Fibroblast of pulmonary artery (primary cell): ENCODE results near the gene BCL2L13.

Source experiments
- DNase-seq: peaks from one replicate; pipeline ENCODE4 v3.0.0-alpha.2; 2010; ENCODE audit warnings: low read depth
- H3K4me3 ChIP-seq: replicated peaks from 2 replicates; pipeline ENCODE4 v1.5.1; 2011; ENCODE audit warnings: low read depth, mild to moderate bottlenecking, control low read depth, low read length, moderate library complexity
- TF ChIP-seq, protein P1 (sequence below): IDR thresholded peaks from 2 replicates; pipeline ENCODE4 v1.5.1; 2011; ENCODE audit warnings: mild to moderate bottlenecking, control low read depth, low read length, inconsistent platforms; ENCODE audit errors: missing control alignments

BCL2L13 gene

DNA sequence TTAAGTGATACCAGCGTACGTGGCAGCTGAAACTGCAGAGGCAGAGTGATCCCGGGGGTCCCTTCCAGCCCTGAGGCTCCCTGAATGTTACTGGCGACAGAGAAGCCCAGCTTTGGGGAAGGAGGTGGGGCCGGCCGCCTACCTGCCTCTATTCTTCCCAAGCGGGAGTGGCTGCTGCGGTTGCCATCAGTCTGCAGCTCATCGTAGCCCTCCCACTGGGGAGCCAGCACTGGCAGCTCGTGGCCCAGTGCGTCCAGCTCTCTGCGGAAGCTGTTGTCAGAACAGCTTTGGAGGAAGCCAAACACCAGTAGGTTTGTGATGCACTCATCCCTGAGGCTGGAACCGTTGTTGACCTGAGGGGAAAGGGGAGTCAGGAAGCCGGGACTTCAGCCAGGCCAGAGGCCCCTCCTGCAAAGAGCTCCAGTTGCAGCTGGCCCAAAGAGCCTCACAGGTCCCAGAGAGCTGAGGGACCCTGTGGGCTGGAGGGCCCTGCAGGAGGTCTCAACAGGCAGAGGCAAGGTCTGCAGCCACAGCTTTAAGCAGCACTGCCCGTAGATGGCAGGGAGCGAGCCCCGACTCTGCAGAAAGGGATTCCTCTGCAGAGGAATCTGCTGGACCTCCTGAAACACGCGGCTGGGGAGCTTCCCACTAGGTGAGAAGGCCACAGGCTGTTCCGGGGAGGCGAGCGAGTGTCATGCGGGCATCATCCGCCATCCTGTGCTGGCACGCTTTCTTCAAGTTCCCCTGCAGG is 105.3 kb downstream of the BCL2L13 start:
- TF ChIP-seq, protein P1, sequence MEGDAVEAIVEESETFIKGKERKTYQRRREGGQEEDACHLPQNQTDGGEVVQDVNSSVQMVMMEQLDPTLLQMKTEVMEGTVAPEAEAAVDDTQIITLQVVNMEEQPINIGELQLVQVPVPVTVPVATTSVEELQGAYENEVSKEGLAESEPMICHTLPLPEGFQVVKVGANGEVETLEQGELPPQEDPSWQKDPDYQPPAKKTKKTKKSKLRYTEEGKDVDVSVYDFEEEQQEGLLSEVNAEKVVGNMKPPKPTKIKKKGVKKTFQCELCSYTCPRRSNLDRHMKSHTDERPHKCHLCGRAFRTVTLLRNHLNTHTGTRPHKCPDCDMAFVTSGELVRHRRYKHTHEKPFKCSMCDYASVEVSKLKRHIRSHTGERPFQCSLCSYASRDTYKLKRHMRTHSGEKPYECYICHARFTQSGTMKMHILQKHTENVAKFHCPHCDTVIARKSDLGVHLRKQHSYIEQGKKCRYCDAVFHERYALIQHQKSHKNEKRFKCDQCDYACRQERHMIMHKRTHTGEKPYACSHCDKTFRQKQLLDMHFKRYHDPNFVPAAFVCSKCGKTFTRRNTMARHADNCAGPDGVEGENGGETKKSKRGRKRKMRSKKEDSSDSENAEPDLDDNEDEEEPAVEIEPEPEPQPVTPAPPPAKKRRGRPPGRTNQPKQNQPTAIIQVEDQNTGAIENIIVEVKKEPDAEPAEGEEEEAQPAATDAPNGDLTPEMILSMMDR, result no peak
- no peak for DNase-seq
- H3K4me3 ChIP-seq, result no peak overlapping the region

GRCh38 chr22:17744430-17744829 is 105.9 kb downstream of the BCL2L13 start:
- no peak overlapping the region for H3K4me3 ChIP-seq
- no peak for DNase-seq
- TF ChIP-seq, protein P1, result no peak

DNA sequence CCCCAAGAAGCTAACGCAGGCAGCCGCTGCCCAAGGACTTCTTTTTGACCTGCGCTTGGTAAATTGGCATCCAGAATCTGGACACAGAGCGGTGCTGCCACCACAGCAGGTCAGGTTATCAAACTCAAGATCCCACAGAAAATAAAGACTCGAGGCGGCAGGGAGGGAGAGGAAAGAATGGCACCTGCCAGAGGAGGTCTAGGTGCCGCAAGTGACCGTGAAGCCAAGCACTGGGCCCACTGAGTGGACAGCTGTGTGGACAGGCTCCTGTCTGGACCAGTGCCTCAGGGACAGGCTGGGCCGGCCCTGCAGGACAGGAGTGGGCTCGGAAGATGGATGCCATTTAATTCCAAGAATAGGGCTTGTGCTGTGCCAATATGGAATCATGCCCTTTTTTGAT is 108.4 kb downstream of the BCL2L13 start:
- H3K4me3 ChIP-seq, result no peak overlapping the region
- TF ChIP-seq, protein P1, result no peak
- DNase-seq, result no peak

DNA sequence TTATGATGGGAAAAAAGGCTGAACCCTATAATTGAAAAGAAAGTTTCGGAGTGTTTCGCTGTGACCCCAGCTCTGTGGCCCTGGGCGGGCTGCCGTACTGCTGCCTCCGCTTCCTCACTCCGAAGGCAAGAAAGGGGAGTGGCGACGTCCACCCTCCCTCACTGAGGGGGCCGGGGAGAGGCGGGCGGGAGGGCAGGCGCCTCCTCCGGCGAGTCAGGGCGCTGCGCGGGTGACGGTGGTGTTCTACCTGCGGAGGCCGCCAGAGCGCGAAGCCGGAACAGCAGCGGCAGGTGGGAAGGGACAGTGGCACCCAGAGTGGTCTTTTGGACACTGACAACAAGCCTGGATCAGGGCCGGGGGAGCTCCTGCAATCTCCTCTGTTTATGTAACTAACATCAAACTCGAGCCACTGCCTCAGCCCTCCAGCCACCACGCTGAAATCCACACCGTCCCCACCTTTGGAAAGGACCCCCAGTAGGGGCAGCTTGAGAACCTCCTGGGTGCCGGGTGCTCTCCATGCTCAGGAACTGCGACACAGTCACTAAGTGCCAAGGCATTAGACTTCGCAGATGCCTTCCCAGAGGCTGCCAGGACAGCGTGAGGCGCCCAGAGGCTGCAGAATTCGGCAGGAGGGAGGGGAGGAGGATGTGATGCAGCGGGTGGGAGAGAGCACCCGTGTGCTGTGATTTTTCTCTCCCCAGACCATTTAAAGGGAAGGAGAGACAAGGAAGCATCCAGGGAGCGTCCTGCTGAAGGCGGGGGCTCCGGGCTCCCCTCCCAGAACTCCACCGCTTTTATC is 110.2 kb downstream of the BCL2L13 start:
- DNase-seq, result no peak
- no peak overlapping the region for H3K4me3 ChIP-seq
- TF ChIP-seq, protein P1, result no peak

- TF ChIP-seq, protein P1, result no peak
- DNase-seq, result no peak
- no peak overlapping the region for H3K4me3 ChIP-seq
These were observed 111.2 kb downstream of the BCL2L13 start for GRCh38 chr22:17749605-17750395.

DNA sequence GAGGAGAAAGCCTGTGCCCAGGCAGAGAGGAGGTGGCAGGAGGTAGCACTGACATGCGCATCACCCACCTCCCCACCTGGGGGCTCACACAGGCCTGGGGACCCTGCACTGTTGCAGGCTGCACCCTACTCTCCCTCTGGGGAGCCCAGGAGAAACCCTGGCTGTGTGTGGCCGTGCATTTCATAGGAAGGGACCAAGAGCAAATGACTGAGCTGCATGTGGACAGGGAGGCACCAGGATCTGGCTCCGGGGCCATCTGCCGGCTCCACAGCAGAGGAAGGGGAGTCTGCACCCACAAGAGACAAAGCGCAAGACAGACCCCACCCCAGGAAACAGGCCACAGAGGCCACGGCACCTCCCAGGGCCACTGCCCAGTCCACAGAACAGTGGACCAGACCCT is 113.0 kb downstream of the BCL2L13 start:
- TF ChIP-seq, protein P1, result no peak

More for the DNA sequence above, 113.0 kb downstream of the BCL2L13 start:
- DNase-seq, result no peak
- no peak overlapping the region for H3K4me3 ChIP-seq
